HG02970 (cell line): ENCODE results near the gene POLR2A.

Experiments used
- ATAC-seq: cut with Tn5 transposase; IDR thresholded peaks from one replicate; pipeline ENCODE4 v1.9.1; 2021; ENCODE audit warnings: mild to moderate bottlenecking, moderate library complexity, moderate number of reproducible peaks; ENCODE audit not compliant: unreplicated experiment, low FRiP score

POLR2A gene

DNA sequence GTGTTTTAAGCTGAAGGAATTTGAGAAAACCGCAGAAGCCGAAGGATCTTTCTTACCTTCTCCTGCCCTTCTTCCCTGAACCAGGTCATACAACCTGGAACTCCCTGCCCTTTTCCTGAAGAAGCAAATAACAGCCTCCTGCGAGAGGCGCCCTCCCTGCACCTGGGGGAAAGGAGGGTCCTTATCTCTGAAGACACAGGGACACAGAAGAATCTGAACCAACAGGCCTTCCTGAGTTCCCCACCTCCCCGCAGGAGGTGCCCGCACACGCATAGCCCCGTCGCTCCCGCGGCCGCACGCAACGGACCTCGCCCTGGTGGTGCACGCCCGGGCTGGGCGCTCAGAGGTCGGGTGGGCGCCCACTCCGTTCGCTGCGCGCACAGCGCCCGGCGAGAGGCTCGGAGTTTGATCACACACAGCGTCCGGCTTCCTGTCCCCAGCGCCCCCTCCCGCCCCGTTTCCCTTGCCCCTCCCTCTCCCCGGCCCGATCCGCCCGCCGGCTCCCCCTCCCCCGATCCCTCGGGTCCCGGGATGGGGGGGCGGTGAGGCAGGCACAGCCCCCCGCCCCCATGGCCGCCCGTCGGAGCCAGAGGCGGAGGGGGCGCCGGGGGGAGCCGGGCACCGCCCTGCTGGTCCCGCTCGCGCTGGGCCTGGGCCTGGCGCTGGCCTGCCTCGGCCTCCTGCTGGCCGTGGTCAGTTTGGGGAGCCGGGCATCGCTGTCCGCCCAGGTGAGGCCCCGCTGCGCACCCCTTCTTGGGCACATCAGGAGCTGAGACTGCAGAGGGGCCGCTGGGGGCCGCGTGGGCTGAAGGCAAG, 64.6 kb downstream of the POLR2A start, which contains the start of gene TNFSF12:
Gene TNFSF12 (plus strand): TSS at position 474 of the 816 bp plus-strand sequence. CDS start 96 bp downstream, at position 570.
- ATAC-seq, result no peak
